Posterior cingulate gyrus (tissue), 11 donors: ENCODE measurements around the gene SOX12.

ENCODE experiments used
- DNase-seq, 10 donors: peaks; one replicate each; pipeline versions ENCODE4 v3.0.0 to v3.0.0-alpha.2; 2020 to 2021; ENCODE audit warnings: mixed read lengths in 3 of 10
- intact Hi-C: fragments of 100-400 bp; cut with DNase I; formaldehyde crosslinking; loops from one replicate; pipeline ENCODE4 v1.15.1; 2023

SOX12 gene

DNA sequence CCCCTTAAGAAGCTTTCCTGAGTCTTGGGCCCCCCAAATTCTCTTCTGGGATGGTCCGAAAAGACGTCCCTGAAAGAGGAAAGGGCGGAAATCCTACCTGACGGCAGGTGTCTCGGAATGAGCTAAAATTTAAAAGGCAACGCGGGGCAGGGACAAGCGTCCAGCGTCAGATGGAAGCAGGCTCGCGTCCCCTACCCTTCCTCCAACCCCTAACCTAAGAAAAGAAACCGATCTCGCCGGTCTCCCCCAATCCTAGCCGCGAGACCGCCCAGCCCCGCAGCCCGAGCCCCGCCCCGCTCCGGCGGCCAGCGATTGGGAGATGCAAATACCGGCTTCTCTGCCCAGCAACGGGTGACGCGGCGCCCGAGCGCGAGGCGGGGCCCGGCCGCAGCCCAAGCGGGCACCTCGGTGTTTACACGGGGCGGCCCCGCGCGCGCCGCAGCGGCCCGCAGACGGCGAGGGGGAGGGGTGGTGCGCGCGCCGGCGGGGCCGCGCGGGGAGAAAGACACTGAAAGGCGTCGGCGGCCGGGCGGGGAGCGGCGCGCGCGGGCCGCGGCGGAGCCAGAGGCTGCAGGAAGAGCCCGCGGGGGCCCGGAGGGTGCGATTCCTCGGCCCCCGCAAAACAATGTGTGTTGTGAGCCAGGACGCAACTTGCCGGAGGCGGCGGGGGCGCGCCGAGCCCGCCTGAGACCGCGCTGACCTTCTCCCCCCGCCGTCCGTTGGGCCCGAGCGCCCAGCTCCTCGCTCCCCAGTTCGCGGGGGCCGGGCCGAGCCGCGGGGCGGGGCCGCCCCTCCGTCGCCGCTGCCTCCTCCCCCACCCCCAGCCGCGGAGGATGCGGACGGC, at the start of gene SOX12:
Gene SOX12 (plus strand): TSS at position 508 of the 844 bp plus-strand sequence. CDS start 373 bp downstream, outside the sequence.
- peak; percentile 98 to 100 (median 100) for DNase-seq

DNA sequence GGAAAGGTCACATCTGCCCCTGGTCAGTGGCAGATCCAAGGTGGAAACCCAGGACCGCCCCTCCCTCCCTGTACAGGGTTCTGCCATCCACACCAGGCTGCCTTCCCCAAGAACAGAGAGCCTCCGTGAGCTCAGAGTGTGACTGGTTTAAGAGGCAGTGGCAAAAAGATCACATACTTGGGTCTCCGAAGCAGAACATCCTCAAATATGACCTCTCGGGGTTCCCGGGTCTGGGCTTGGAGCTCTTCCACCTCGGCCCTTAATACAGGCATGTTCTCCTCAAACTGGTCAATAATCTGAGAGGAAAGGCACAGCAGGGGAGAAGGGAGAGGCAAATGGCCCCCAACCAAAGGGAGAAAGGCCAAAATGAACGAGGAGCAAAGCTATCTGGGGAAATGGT, 49.6 kb upstream of the SOX12 start:
- intact Hi-C loops, result no loop called here
- no peak for DNase-seq

More for the DNA sequence above, at the start of gene SOX12:
- intact Hi-C loops, result loop anchor here (2.0 kb wide), 1 partner anchor 14 kb away; no protein-coding TSS in a partner anchor

DNA sequence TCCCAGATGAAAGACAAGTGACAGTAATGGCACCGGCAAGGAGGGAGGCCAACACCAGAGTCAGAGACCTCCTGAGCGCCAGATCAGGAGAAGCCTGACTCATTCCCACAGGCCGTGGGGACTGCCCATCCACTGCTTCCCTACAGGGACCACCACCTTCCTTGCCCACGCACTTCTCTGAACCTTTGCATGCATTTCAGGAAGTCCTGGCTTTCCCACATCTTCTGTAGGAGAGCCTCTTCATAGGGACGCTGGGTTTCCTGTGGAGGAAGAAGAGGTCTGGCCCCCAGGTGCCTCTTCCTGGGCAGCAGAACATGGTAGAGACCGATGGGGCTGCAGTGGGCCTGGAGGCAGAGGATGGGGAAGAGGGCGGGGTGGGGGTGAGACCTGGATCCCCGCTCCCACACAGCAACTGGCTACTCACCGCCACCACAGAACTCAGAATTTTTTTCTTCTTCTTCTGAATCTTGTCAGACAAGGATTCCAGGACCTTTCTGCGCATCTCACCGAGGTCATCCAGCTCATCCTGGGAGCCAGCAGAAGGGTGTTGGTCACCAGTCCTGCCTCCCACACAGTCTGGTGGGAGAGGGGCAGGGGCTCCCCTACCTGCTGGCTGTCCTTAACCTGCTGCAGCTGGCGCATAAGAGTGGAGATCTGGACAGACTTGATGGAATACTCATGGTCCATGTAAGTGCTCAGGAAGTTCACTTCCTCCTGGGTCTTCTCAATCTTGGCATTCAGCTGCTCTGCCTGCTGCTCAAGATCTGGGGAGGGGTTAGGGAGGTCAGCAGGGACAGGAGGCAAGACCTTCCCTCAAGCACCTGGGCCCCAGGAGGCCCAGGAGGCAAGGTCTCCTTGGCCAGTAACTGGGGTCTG, 48.5 kb upstream of the SOX12 start:
- peak in 1 of 10 donors; percentile 62 for DNase-seq
- intact Hi-C loops, result no loop called here

DNA sequence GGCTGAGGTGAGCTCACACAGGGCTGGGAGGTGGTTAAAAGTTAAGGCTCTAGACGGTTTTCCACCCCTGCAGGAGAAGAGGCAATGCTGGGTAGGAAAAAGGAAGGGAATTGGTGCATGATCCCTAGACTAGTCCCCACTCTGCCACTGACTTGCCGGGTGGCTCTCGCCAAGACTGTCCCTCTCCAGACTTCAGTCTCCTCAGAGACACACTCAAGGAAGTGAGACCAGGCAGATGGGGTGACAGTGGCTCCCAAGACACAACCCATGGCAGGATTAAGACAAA, 47.9 kb upstream of the SOX12 start:
- intact Hi-C loops, result no loop called here
- no peak for DNase-seq

DNA sequence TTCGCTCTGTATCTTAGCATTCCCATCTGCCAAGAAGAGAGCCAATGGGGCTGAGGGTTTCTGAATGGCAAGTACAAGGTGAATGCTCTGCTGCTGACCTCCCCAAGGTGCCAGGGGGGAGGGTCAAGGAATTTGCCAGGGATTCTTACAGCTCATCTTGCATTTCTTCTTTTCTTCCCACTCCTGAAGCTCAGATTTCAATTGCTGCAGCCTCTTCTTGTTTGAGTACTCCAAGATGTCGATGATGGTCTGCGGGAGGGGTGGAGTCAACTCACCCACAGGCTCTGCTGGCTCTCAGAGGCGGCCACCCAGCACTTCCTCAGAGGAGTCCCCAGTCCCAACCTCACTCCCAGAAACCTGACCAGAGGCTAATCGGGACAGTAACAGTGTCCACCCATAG, 47.2 kb upstream of the SOX12 start:
- intact Hi-C loops, result no loop called here

DNA sequence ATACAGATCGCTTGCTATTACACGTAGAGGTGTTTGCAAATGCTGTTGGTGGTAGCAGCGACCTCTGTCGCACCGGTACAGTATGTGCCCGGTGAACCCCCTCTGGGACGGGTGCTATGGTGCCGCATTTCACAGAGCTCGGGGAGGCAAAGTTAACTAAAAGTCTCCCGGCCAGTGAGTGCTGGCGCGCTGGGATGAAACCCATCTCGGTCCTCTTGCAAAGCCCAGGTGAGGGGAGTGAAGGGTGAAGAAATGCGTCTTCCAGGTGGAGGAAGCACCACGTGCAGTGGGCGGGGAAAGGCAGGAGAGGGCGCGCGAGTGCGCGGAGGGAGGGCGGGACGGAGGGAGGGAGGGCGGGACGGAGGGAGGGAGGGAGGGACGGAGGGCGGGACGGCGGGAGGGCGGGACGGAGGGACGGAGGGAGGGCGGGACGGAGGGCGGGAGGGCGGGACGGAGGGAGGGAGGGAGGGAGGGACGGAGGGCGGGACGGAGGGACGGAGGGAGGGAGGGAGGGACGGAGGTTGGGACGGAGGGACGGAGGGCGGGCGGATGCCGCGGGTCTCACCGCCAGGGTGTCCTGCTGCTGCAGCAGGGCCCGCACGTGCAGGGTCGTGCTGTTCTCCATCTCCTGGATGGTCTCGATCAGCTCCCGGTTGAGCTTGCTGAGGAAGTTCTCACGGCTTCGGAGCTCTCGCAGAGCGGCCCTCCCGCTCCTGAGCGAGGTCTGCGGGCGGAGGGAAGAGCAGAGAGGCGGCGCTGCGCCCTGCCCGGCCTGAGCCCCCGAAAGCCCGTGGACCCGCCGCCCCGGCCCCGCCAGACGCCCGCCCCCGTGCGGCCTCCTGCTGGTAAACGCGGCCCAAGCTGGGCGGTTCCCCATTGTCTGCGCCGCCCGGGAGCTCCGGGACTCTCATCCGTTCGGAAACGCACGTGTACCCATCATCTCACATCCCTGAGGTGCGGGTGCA, 46.5 kb upstream of the SOX12 start:
- peak in 1 of 10 donors; percentile 79 for DNase-seq
- intact Hi-C loops, result no loop called here

More for the DNA sequence above, 47.2 kb upstream of the SOX12 start:
- DNase-seq, result no peak

DNA sequence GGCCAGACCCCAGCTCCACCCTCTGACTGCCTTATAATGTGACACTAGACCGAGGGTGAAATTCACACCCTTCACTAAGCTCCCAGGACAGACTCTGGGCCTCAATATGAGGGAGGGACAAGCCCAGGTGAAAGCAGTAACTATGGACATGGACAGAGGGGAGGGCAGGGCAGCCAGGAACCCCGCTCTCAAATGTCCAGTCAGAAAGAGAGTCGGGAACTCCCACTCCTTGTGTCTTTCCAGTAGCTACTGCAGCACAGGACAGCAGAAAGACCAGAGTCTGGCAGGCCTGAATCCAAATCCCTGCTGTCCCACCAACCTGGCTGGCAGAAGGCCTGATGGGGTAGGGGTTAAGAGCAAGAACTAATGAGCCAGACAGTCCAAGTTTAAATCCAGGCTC, 41.2 kb upstream of the SOX12 start:
- intact Hi-C loops, result no loop called here
- no peak for DNase-seq

DNA sequence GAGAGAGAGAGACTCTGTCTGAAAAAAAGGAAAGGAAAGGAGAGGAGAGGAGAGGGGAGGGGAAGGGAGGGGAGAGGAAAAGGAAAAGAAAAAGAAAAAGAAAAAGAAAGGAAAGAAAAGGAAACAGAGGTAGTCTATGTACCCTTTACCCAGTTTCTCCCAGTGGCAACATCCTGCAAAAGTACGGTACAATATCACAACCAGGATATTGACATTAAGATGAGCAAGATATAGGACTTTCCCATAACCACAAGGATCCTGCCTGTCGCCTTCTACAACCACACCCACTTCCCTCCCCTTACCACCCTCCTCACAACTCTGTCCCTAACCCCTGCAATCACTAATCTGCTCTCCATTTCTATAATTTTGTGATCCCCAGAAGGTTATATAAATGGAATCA, 38.8 kb upstream of the SOX12 start:
- intact Hi-C loops, result no loop called here
- no peak for DNase-seq

DNA sequence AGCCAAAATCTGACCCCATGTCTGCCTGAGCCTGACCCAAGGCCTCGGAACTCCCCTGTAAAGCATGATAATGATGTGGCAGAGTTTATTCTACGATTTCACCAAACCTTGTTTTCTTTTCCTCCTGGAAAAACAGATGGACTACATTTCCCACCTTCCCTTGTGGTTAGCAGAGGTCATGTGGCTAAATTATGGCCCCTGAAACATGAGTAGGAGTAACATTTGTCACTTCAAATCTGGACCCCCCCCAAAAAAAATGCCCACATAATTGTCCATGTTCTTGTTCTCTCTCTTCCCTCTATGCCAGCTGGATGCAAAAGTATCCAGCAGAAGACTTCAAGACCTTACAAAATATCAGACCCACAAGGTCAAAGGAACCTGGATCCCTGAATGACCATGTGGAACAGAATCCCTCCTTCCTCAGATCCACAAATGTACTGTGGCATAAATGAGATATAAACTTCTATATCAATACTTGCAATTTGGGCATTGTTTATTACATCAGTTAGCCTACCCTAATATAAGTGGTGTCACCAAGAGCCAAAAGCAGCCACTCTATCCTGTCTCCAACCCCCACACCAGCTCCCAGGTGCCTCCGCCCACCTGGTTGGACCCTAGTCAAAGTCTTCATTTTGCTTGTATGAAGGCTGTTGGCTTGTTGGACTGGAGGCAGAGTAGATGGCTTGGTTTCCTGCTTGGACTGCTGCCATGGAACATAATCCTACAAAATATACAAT, 36.2 kb upstream of the SOX12 start:
- intact Hi-C loops, result no loop called here
- no peak for DNase-seq

DNA sequence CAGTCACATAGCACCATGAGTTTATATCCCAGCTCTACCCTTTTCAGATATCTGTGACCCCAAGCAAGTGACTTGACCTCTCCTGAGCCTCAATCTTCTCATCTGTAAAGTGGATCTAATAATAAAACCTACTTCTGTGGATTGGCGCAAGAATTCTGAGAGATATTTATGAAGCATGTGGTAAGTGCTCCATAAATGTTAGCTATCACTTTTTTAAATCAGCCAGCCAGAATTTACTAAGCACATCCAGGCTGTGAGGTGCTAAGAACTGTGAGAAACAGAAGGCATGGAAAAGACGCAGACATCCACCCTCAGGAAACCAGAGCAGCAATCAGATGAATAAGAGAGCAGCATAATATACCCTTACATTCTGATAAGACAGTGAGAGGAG, 35.7 kb upstream of the SOX12 start:
- DNase-seq, result no peak
- intact Hi-C loops, result no loop called here

DNA sequence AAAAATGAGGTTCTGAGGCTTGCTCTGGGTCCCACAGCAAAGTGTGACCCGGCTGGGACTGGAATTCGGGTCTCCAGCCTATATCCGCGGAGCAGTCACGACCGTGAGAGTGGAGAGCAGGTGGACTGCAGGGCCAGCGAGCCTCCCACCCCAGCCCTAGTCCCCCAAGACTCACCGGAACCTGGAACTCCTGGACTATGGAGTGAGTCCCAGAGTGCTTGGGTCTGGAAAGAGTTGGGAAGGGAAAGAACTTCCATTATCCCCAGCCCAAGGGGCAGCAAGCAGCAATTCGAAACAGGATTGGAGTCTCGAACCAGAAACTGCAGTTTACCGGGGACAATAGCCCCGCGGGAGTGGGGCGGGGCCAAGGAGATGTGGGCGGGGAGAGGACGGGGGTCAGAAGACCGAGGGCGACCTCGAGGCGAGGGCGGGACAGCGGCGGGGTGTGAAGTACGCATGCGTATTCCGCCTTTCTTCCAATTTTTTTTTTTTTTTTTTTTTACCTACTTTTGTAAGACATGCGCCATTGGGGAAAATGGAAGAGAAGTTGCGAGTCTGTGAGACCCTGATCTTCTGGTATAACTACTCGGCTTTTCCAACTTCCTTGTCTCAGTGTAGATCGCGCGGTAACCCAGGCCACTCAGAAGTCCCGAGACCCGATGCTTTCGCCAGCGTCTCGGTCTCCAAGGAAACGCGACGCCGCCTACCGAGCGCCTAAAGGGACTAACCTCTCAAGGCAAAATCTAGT, 35.1 kb upstream of the SOX12 start, which contains the start of gene C20orf96:
Gene C20orf96 (minus strand): TSS at position 667 of the 748 bp plus-strand sequence. CDS start 140 bp downstream, at position 527.
- intact Hi-C loops, result no loop called here
- DNase-seq, result peak; percentile 80 to 98 (median 86)

DNA sequence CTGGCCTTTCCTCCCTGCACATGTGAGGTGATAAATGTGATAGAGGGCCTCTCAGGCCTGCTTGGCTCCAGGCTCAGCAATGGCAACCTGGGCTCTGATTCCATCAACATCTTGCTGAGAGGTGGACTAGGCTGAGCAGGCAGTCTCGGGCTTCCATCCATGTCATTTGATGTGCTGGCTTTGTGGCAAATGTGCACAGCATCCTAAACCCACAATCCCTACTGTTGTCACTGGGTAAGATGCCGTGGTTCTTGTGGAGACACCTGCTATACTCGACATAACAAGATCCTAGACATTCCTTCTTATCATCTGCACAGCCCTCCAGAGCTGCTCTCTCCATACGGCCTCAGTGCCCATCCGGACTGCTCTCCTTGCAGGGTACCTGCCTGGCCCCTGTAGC, 30.8 kb upstream of the SOX12 start:
- DNase-seq, result no peak
- intact Hi-C loops, result no loop called here

DNA sequence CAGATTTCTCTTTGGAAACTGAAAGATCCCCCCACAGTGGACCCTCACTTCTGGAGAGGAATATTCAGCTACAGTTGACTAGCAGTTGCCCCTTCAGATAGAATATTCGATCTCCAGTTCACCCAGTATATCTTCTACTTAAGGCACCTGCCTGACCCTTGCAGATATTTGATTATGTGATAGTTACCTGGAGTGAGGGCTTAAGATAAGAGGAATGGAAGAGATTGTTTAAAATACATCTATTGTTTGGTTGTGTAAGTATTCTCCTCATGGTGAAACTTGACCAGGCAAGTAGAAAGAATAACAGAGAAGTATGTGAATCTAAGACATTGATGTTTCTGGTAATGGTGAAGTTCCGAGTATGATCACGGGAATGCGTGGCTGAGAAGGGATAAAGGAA, 29.5 kb upstream of the SOX12 start:
- intact Hi-C loops, result no loop called here
- no peak for DNase-seq

DNA sequence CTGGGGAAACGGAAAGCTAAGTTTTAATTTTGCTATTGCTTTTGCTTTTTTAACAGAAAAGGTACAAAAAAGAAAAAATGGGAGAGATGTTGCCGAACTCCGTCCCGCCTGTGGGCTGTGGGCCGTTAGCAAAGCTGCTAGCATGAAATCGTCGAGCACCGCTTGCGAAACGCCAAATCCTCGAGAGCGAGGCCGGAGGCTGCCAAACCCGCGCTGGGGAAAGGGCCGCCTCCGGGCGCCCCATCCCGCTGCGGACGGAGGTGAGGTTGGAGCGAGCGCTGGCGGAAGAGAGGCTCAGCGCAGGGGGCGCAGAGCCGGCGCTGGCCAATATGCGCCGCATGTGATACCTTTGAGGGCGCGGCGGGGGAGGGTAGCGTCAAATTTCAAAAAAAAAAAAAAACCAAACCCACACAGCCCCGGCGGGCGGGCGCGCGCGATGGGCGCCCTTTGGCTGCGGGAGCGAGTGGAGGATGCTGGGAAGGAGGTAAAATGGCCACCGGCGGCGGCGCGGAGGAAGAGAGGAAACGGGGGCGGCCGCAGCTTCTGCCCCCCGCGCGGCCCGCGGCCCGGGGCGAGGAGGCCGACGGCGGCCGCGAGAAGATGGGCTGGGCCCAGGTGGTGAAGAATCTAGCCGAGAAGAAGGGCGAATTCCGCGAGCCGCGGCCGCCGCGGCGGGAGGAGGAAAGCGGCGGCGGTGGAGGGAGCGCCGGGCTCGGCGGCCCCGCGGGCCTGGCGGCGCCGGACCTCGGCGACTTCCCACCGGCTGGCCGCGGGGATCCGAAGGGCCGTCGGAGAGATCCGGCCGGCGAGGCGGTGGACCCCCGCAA, 28.0 kb upstream of the SOX12 start, which contains the start of gene ZCCHC3:
Gene ZCCHC3 (plus strand): TSS at position 473 of the 827 bp plus-strand sequence. CDS start 17 bp downstream, at position 490.
- intact Hi-C loops, result no loop called here
- peak; percentile 59 to 95 (median 75) for DNase-seq

DNA sequence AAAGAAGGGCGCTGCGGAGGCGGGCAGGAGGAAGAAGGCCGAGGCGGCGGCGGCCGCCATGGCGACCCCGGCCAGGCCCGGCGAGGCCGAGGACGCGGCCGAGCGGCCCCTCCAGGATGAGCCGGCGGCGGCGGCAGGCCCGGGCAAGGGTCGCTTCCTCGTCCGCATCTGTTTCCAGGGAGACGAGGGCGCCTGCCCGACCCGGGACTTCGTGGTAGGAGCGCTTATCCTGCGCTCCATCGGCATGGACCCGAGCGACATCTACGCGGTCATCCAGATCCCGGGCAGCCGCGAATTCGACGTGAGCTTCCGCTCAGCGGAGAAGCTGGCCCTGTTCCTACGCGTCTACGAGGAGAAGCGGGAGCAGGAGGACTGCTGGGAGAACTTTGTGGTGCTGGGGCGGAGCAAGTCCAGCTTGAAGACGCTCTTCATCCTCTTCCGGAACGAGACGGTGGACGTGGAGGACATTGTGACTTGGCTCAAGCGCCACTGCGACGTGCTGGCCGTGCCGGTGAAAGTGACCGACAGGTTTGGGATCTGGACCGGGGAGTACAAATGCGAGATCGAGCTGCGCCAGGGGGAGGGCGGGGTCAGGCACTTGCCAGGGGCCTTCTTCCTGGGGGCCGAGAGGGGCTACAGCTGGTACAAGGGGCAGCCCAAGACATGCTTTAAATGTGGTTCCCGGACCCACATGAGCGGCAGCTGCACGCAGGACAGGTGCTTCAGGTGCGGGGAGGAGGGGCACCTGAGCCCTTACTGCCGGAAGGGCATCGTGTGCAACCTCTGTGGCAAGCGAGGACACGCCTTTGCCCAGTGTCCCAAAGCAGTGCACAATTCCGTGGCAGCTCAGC, 27.2 kb upstream of the SOX12 start:
- intact Hi-C loops, result no loop called here
- peak; percentile 30 to 92 (median 58) for DNase-seq

DNA sequence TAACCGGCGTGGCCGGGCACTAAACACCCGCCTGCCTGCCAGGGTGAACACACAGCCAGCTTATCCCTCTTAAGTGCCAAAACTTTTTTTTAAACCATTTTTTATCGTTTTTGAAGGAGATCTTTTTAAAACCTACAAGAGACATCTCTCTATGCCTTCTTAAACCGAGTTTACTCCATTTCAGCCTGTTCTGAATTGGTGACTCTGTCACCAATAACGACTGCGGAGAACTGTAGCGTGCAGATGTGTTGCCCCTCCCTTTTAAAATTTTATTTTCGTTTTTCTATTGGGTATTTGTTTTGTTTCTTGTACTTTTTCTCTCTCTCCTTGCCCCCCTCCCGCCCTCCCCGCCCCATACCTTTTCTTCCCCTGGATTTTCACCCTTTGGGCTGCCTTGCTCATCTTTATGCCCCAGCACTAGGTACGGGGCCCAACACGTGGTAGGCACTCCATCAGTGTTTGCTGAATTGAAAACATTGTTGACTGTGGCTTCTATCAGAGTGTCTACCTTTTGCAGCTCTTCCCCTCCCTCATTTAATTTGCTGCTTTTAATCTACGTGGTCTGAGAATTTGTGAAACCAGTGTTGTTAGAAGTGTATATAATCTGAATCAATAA, 26.5 kb upstream of the SOX12 start:
- peak in 1 of 10 donors; percentile 19 for DNase-seq
- intact Hi-C loops, result no loop called here
